Panc1 (cell line): ENCODE data around the gene PGF. TPM values are rescaled to one million over a fixed set of nuclear protein-coding genes. Genes with fewer than 3 reads are reported as not detected.

ENCODE experiments used
- ATAC-seq: fragments of 200-7000 bp; cut with Tn5 transposase; 2 replicates; pipeline ENCODE4 v1.9.1; 2020; ENCODE audit warnings: mild to moderate bottlenecking, moderate library complexity
- BruUV-seq: library from RNA; stranded (reverse); fragments of 400-500 nt; replicated peaks from 2 replicates; lab custom pipeline; 2021; lab: Mats Ljungman, UMichigan
- CTCF ChIA-PET: fragments of 300-600 bp; sonication (Branson Sonifier 250); formaldehyde crosslinking; loops from one replicate; lab custom pipeline; 2022; ENCODE audit warnings: antibody characterized with exemption; lab: Charles Lee
- POLR2A ChIA-PET: fragments of 300-600 bp; sonication (Branson Sonifier 250); formaldehyde crosslinking; loops from one replicate; lab custom pipeline; 2022; ENCODE audit warnings: antibody characterized with exemption; lab: Charles Lee
- DNase-seq: peaks from one replicate; pipeline ENCODE4 v3.0.0-alpha.2; 2010; ENCODE audit warnings: low read depth, low spot score
- H3K27ac ChIP-seq: 2 replicates; pipeline ENCODE4 v1.5.1; 2011; ENCODE audit warnings: mild to moderate bottlenecking, low read length, inconsistent platforms
- H3K27me3 ChIP-seq: fragments of 200-500 bp; sonication (Bioruptor generic); 2 replicates; pipeline ENCODE4 v1.6.0; 2014; ENCODE audit warnings: low read length, inconsistent platforms; ENCODE audit not compliant: control insufficient read depth, insufficient read depth
- H3K36me3 ChIP-seq: fragments of 200-500 bp; sonication (Bioruptor generic); 2 replicates; pipeline ENCODE4 v1.5.1; 2014; ENCODE audit warnings: inconsistent platforms, mild to moderate bottlenecking, low read length, moderate library complexity; ENCODE audit not compliant: control insufficient read depth, insufficient read depth
- H3K4me1 ChIP-seq: 2 replicates; pipeline ENCODE4 v1.5.1; 2011; ENCODE audit warnings: inconsistent platforms, mild to moderate bottlenecking, low read length, moderate library complexity; ENCODE audit not compliant: control insufficient read depth, insufficient read depth
- H3K4me3 ChIP-seq, 2 experiments: 2 replicates each; pipeline ENCODE4 v1.5.1; 2011 to 2012; ENCODE audit warnings: low read depth in 2 of 2, low read length in 2 of 2, mild to moderate bottlenecking in 2 of 2, inconsistent platforms in 1 of 2, moderate library complexity in 1 of 2
- H3K9me3 ChIP-seq: fragments of 200-500 bp; sonication (Bioruptor generic); 2 replicates; pipeline ENCODE4 v1.5.1; 2014; ENCODE audit warnings: low read depth, mild to moderate bottlenecking, inconsistent platforms, low read length, moderate library complexity; ENCODE audit not compliant: control insufficient read depth, insufficient read depth
- CTCF ChIP-seq: fragments of 450-650 bp; IDR thresholded peaks from 2 replicates; pipeline ENCODE4 v1.5.1; 2017; ENCODE audit warnings: mild to moderate bottlenecking
- POLR2AphosphoS5 ChIP-seq: IDR thresholded peaks from 2 replicates; pipeline ENCODE4 v1.6.1; 2012; ENCODE audit warnings: mild to moderate bottlenecking, low read depth, low read length, moderate library complexity
- REST ChIP-seq, 2 experiments: IDR thresholded peaks; 2 replicates each; pipeline ENCODE4 v1.6.1; 2011 to 2012; ENCODE audit warnings: low read depth in 2 of 2, control low read depth in 1 of 2, low read length in 1 of 2, mild to moderate bottlenecking in 1 of 2, moderate library complexity in 1 of 2; ENCODE audit not compliant: insufficient read depth in 1 of 2
- SIN3A ChIP-seq: IDR thresholded peaks from 2 replicates; pipeline ENCODE4 v1.6.1; 2012; ENCODE audit warnings: low read depth, mild to moderate bottlenecking, low read length, moderate library complexity, borderline replicate concordance; ENCODE audit not compliant: insufficient read depth
- TCF7L2 ChIP-seq: IDR thresholded peaks from 2 replicates; pipeline ENCODE4 v1.6.1; 2011; ENCODE audit warnings: mild to moderate bottlenecking, low read depth, low read length, inconsistent platforms
- in situ Hi-C: cut with HindIII; loops from 2 replicates; pipeline ENCODE4 v1.10.0; 2016; ENCODE audit warnings: low sequenced_read_pairs, low pct_unique_long_range_greater_than_20kb
- intact Hi-C: fragments of 100-400 bp; cut with micrococcal nuclease; formaldehyde crosslinking; loops from one replicate; pipeline ENCODE4 v1.10.0; 2022; ENCODE audit not compliant: unreplicated experiment
- total RNA-seq: library from RNA; stranded (reverse); gene quantifications from one replicate; pipeline ENCODE4 v1.2.1, GENCODE V29; 2021; ENCODE audit not compliant: unreplicated experiment

Gene PGF
- total RNA-seq, 1 experiment from 2014 or later = 7.3 TPM

- no TSS peak for BruUV-seq
- in situ Hi-C loops = no loop called here
- no peak overlapping the region for H3K4me3 ChIP-seq
These were observed 20.1 kb downstream of the PGF start for GRCh38 chr14:74935360-74935680.

GRCh38 chr14:74934476-74935359 is 20.7 kb downstream of the PGF start:
- H3K4me1 ChIP-seq = no peaks in the 10 kb centered on the region; the same call in 1 of the 2 replicates
- TF ChIP-seq CTCF (no peak), REST (IDR thresholded peaks at IDR 0.05; ENCODE audit: insufficient read depth in 1 of 2, low read depth in 2 of 2, low read length in 1 of 2) (no peak), SIN3A (no peak), POLR2AphosphoS5 (no peak), TCF7L2 (no peak)
- no peaks in the 10 kb centered on the region for H3K27me3 ChIP-seq
- BruUV-seq = no TSS peak
- H3K4me3 ChIP-seq = no peak overlapping the region
- ChIA-PET CTCF (no interaction called here), POLR2A (no interaction called here)
- ATAC-seq = no peak
- no peaks in the 10 kb centered on the region for H3K9me3 ChIP-seq
- no peak for DNase-seq
- intact Hi-C loops = no loop called here
- in situ Hi-C loops = no loop called here
- no peak overlapping the region for H3K27ac ChIP-seq
- H3K36me3 ChIP-seq = no peaks in the 10 kb centered on the region

More at GRCh38 chr14:74935360-74935680, 20.1 kb downstream of the PGF start:
- ATAC-seq (no peak), DNase-seq (no peak)
- Histone ChIP-seq H3K27me3 (no peaks in the 10 kb centered on the region), H3K36me3 (no peaks in the 10 kb centered on the region), H3K9me3 (no peaks in the 10 kb centered on the region), H3K27ac (no peak overlapping the region), H3K4me1 (no peaks in the 10 kb centered on the region; the same call in 1 of the 2 replicates)
- ChIA-PET CTCF (interaction anchor here (0.7 kb wide), 1 partner anchor 29 kb away, joined by 4 read pairs; no protein-coding TSS in a partner anchor), POLR2A (no interaction called here)
- TF ChIP-seq REST (IDR thresholded peaks at IDR 0.05; ENCODE audit: insufficient read depth in 1 of 2, low read depth in 2 of 2, low read length in 1 of 2) (no peak), SIN3A (no peak), TCF7L2 (no peak)
- intact Hi-C loops = no loop called here
